ENCODE data around the gene KLK8.

KLK8 gene

DNA sequence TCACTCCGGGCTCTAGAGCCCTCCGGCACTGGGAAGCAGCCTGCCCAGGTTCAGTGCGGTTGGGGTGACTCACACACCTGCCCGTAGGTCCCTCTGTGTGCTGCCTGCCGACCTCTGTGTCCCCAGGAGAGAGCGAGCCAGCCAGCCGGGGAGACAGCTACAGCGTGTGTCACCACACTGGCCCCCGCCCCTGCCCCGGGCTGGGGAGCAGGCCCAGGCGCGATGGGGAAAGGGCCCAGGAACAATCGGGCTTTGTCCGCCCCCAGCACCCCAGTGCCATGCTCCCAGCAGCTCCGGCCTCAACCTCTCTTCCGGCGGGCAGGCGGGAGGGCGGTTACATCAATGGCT lies 32.0 kb downstream of the KLK8 start, which contains the start of gene KLK6:
TSS of gene KLK6 (minus strand) at position 179 of the 348 bp plus-strand sequence. CDS start 1,487 bp downstream, outside the sequence.
- Histone ChIP-seq H3K4me3 (ENCODE audit: low read depth, low read length) (no peak within 1 kb of the TSS), H3K4me2 (ENCODE audit: low read length) (no peak within 1 kb of the TSS), H3K27me3 (ENCODE audit: control insufficient read depth, insufficient read depth, low read length) (no peaks in the 10 kb centered on the region), H3K9ac (no peak within 1 kb of the TSS), H3K9me3 (ENCODE audit: control insufficient read depth, low read length) (no peaks in the 10 kb centered on the region), H2AFZ (no peak within 1 kb of the TSS), H3K36me3 (ENCODE audit: control insufficient read depth, insufficient read depth, low read length) (no peaks in the 10 kb centered on the region), H3K27ac (no peak within 1 kb of the TSS), H3K4me1 (no peaks in the 10 kb centered on the region), H3K79me2 (no peaks in the 10 kb centered on the region)
- TF ChIP-seq, protein P1, sequence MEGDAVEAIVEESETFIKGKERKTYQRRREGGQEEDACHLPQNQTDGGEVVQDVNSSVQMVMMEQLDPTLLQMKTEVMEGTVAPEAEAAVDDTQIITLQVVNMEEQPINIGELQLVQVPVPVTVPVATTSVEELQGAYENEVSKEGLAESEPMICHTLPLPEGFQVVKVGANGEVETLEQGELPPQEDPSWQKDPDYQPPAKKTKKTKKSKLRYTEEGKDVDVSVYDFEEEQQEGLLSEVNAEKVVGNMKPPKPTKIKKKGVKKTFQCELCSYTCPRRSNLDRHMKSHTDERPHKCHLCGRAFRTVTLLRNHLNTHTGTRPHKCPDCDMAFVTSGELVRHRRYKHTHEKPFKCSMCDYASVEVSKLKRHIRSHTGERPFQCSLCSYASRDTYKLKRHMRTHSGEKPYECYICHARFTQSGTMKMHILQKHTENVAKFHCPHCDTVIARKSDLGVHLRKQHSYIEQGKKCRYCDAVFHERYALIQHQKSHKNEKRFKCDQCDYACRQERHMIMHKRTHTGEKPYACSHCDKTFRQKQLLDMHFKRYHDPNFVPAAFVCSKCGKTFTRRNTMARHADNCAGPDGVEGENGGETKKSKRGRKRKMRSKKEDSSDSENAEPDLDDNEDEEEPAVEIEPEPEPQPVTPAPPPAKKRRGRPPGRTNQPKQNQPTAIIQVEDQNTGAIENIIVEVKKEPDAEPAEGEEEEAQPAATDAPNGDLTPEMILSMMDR (IDR thresholded peaks at IDR 0.05), result no peak

DNA sequence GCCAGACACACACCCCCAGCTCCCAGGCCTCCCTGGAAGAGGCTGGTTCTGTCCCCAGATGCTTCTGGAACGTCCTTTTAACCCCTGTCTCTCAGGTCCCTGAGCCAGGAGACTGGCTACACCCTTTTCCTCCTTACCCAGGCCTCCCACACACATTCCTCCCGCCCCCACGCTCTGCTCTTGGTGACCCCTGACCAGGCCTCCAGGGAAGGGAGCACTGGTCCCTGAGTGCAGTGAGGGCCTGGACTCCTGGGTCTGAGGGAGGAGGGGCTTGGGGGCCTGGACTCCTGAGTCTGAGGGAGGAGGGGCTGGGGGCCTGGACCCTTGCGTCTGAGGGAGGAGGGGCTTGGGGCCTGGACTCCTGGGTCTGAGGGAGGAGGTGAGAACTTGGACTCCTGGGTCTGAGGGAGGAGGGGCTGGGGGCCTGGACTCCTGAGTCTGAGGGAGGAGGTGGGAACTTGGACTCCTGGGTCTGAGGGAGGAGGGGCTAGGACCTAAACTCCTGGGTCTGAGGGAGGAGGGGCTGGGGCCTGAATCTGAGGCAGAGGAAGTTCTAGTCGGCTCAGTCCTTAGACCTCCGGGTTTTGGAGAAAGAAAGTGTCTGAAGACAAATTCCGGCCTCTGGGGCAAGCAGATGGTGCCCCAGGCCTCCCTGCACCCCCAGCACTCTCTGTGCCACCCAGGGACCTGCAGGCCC lies 32.5 kb downstream of the KLK8 start:
- Histone ChIP-seq H3K9me3 (ENCODE audit: control insufficient read depth, low read length) (no peaks in the 10 kb centered on the region), H3K4me1 (no peaks in the 10 kb centered on the region), H2AFZ (no peak overlapping the region), H3K9ac (no peak overlapping the region), H3K79me2 (no peaks in the 10 kb centered on the region), H3K4me2 (ENCODE audit: low read length) (no peak overlapping the region), H3K27me3 (ENCODE audit: control insufficient read depth, insufficient read depth, low read length) (no peaks in the 10 kb centered on the region), H3K27ac (no peak overlapping the region), H3K4me3 (ENCODE audit: low read depth, low read length) (no peak overlapping the region), H3K36me3 (ENCODE audit: control insufficient read depth, insufficient read depth, low read length) (no peaks in the 10 kb centered on the region)
- TF ChIP-seq, protein P1 (IDR thresholded peaks at IDR 0.05), result no peak

DNA sequence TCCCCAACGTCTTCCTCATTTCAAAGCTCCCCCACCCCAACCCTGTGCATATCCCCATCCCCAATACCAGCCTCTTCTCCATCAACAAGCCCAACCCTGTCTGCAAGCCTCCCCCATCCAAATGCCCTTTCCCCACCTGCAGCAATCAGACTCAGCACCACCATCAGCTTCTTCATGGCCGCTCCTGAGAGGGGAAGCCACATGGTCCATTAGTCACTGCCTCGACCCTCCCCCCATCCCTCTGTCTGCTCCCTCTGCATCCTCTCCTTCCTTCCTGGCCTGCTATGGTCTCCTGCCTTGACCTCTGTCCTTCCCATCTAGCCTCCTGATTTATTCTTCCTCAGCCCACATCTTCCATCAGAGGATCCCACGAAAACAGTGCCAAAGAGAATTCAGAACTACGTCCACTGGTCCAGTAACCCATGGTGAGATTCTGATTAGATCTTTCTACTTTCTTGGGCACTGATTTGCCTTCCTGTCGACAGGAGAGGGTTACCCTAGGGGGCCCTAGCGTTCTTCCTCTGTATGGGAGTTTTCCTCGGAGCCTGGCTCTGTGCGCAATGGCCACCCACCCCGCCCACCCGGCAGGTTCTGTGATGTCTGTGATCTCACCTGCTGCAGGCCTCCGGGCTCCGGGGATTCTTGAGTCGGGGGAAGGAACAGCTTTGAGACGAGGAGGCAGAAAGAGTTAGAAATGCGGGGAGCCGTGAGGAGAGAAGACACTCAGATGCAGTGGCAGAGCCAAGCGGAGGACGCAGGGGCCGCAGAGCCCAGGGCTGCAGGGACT lies 33.3 kb downstream of the KLK8 start:
- TF ChIP-seq, protein P1 (IDR thresholded peaks at IDR 0.05), result no peak
- Histone ChIP-seq H3K79me2 (no peaks in the 10 kb centered on the region), H3K27ac (no peak overlapping the region), H3K4me3 (ENCODE audit: low read depth, low read length) (no peak overlapping the region), H3K9me3 (ENCODE audit: control insufficient read depth, low read length) (no peaks in the 10 kb centered on the region), H3K27me3 (ENCODE audit: control insufficient read depth, insufficient read depth, low read length) (no peaks in the 10 kb centered on the region), H3K4me1 (no peaks in the 10 kb centered on the region), H3K36me3 (ENCODE audit: control insufficient read depth, insufficient read depth, low read length) (no peaks in the 10 kb centered on the region), H3K9ac (no peak overlapping the region), H3K4me2 (ENCODE audit: low read length) (no peak overlapping the region), H2AFZ (no peak overlapping the region)

DNA sequence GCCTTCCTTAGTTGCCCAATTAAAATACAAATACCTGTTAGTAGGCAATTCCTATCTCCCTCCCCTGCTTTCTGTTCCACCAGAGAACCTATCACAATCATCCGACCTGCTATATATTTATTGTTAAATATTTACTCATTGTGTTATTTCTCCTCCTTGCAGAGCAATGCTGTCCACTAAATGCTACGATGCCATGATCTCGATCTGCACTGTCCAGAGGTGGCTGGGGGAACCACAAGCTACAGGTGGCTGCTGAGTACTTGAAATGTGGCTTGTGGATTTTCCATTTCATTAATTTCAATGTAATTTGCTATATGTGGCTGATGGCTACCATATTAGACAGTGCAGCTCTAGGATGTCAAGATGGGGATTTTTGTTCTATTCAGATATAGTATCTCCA lies 37.1 kb downstream of the KLK8 start:
- Histone ChIP-seq H3K27me3 (ENCODE audit: control insufficient read depth, insufficient read depth, low read length) (no peaks in the 10 kb centered on the region), H3K9me3 (ENCODE audit: control insufficient read depth, low read length) (no peaks in the 10 kb centered on the region), H3K79me2 (no peaks in the 10 kb centered on the region), H3K9ac (no peak overlapping the region), H3K4me1 (no peaks in the 10 kb centered on the region), H2AFZ (no peak overlapping the region), H3K27ac (no peak overlapping the region), H3K4me3 (ENCODE audit: low read depth, low read length) (no peak overlapping the region), H3K36me3 (ENCODE audit: control insufficient read depth, insufficient read depth, low read length) (no peaks in the 10 kb centered on the region), H3K4me2 (ENCODE audit: low read length) (no peak overlapping the region)
- TF ChIP-seq, protein P1 (IDR thresholded peaks at IDR 0.05), result no peak
